Body of pancreas (tissue), 4 donors: ENCODE measurements around the gene SUB1. TPM values are rescaled to one million over a fixed set of nuclear protein-coding genes. Genes with fewer than 3 reads are reported as not detected.

Experiments
- ATAC-seq: fragments of 150-250 bp; one replicate; pipeline ENCODE4 v1.9.1; 2016
- DNase-seq, 4 donors: peaks; one replicate each; pipeline ENCODE4 v3.0.0-alpha.2; 2019
- H3K27ac ChIP-seq, 4 donors: fragments of 200-600 bp; sonication (generic); 1 replicate in 3 of 4; 2 replicates in 1 of 4; pipeline versions ENCODE4 v1.5.1 to v1.6.1; 2016 to 2019; ENCODE audit warnings: mild to moderate bottlenecking in 1 of 4, mixed read lengths in 1 of 4, moderate library complexity in 1 of 4
- H3K27me3 ChIP-seq, 2 donors: fragments of 200-600 bp; sonication (generic); one replicate each; pipeline ENCODE4 v1.6.0; 2016; ENCODE audit warnings: mild to moderate bottlenecking in 1 of 2
- H3K36me3 ChIP-seq, 2 donors: fragments of 200-600 bp; sonication (generic); replicated peaks in 1 of 2; 2 replicates each; pipeline ENCODE4 v1.5.1; 2016; ENCODE audit warnings: low read depth in 2 of 2; ENCODE audit not compliant: insufficient read depth in 1 of 2
- H3K4me1 ChIP-seq: fragments of 200-600 bp; sonication (generic); one replicate; pipeline ENCODE4 v1.6.0; 2016
- H3K4me3 ChIP-seq, 2 donors: fragments of 200-600 bp; sonication (generic); 1 replicate in 1 of 2; 2 replicates in 1 of 2; pipeline ENCODE4 v1.5.1; 2016 to 2019
- H3K9me3 ChIP-seq, 3 donors: fragments of 200-600 bp; sonication (generic); 1 replicate in 2 of 3; 2 replicates in 1 of 3; pipeline ENCODE4 v1.5.1; 2016
- POLR2A ChIP-seq, 3 donors: fragments of 450-650 bp; IDR thresholded peaks; one replicate each; pipeline ENCODE4 v1.6.1; 2016; ENCODE audit warnings: antibody characterized with exemption in 3 of 3, mild to moderate bottlenecking in 2 of 3
- WGBS, 2 donors: methylation state at CpG; one replicate each; pipeline ENCODE4 v1.1.5; 2017; 5-methylcytosine and 5-hydroxymethylcytosine counted together
- intact Hi-C: fragments of 100-400 bp; cut with DNase I; formaldehyde crosslinking; loops from one replicate; pipeline ENCODE4 v1.15.1; 2023
- total RNA-seq, 2 donors: library from RNA; depleted of rRNA; stranded (reverse); fragments of >200 nt; gene quantifications; one replicate each; pipeline ENCODE4 v1.1.0, GENCODE V29; 2016
- TF ChIP-seq, protein P1 (sequence below), 7 experiments: fragments of 450-650 bp in 4 of 7; fragments of 200-600 bp in 3 of 7; sonication (generic) in 3 of 7; IDR thresholded peaks; one replicate each; pipeline ENCODE4 v1.5.1; 2016 to 2019; ENCODE audit warnings: antibody characterized with exemption in 7 of 7

The SUB1 gene
- total RNA-seq, 2 donors from 2014 or later: 30.1 to 168 TPM

- H3K27me3 ChIP-seq: no peaks in the 10 kb centered on the region
- ATAC-seq (no peak), DNase-seq (no peak)
- H3K9me3 ChIP-seq: no peaks in the 10 kb centered on the region
- TF ChIP-seq, protein P1, sequence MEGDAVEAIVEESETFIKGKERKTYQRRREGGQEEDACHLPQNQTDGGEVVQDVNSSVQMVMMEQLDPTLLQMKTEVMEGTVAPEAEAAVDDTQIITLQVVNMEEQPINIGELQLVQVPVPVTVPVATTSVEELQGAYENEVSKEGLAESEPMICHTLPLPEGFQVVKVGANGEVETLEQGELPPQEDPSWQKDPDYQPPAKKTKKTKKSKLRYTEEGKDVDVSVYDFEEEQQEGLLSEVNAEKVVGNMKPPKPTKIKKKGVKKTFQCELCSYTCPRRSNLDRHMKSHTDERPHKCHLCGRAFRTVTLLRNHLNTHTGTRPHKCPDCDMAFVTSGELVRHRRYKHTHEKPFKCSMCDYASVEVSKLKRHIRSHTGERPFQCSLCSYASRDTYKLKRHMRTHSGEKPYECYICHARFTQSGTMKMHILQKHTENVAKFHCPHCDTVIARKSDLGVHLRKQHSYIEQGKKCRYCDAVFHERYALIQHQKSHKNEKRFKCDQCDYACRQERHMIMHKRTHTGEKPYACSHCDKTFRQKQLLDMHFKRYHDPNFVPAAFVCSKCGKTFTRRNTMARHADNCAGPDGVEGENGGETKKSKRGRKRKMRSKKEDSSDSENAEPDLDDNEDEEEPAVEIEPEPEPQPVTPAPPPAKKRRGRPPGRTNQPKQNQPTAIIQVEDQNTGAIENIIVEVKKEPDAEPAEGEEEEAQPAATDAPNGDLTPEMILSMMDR (IDR thresholded peaks at IDR 0.05): no peak
- TF ChIP-seq POLR2A (IDR thresholded peaks at IDR 0.05): no peak
- no peak overlapping the region for H3K27ac ChIP-seq
- no peak overlapping the region for H3K4me3 ChIP-seq
- intact Hi-C loops: no loop called here
- H3K4me1 ChIP-seq: no peaks in the 10 kb centered on the region
- H3K36me3 ChIP-seq: no peaks in the 10 kb centered on the region
Observed at GRCh38 chr5:32559411-32559810, 25.9 kb upstream of the SUB1 start.

DNA sequence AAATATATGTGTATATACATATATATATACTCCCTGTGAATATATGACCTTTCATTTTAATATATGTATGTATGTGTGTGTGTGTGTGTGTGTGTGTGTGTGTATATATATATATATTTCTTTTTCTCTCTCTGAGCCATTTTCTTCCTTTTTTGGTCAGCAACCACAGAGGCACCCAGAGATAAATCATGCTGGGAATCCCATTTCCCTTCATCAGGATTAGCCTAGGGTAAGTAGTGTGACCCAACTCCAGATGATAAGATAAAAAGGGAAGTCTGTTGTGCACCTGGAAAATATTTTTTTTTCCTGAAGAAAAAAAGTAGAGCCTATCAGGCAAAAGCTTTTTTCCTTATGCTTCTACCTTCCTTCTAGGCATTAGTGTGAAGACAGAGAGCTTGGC is 25.4 kb upstream of the SUB1 start:
- no peaks in the 10 kb centered on the region for H3K4me1 ChIP-seq
- no peaks in the 10 kb centered on the region for H3K36me3 ChIP-seq
- intact Hi-C loops: no loop called here
- no peak overlapping the region for H3K27ac ChIP-seq
- H3K9me3 ChIP-seq: no peaks in the 10 kb centered on the region
- no peak overlapping the region for H3K4me3 ChIP-seq
- TF ChIP-seq, protein P1 (IDR thresholded peaks at IDR 0.05): no peak
- TF ChIP-seq POLR2A (IDR thresholded peaks at IDR 0.05): no peak
- DNase-seq (no peak), ATAC-seq (no peak)
- no peaks in the 10 kb centered on the region for H3K27me3 ChIP-seq

DNA sequence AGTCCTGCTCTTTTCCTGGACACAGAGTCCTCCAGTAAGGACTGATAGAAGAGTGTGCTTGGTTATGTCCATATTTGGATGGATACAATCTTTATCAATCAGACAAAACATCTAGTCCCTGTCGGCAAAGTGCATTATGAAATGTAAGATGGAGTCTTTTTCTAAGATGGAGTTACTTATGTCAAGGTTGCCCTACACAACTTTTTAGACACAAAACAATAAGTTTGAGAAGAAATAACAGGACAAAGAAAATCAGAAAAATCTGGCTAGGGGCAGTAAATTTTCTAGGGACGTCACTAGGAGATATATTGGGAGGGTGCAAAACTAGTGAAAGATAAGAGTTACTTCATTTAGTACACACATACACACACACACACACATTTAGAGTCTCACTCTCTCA is 23.3 kb upstream of the SUB1 start:
- intact Hi-C loops: no loop called here
- Histone ChIP-seq H3K27ac (no peak overlapping the region), H3K27me3 (no peaks in the 10 kb centered on the region), H3K4me1 (no peaks in the 10 kb centered on the region), H3K36me3 (no peaks in the 10 kb centered on the region), H3K4me3 (no peak overlapping the region), H3K9me3 (no peaks in the 10 kb centered on the region)
- no peak for ATAC-seq
- TF ChIP-seq, protein P1 (IDR thresholded peaks at IDR 0.05): no peak
- TF ChIP-seq POLR2A (IDR thresholded peaks at IDR 0.05): no peak
- WGBS, 2 donors: 82 to 86% methylated on average over 2 of the region's 2 CpGs
- no peak for DNase-seq

- Histone ChIP-seq H3K27me3 (no peaks in the 10 kb centered on the region), H3K4me1 (no peaks in the 10 kb centered on the region), H3K36me3 (no peaks in the 10 kb centered on the region), H3K27ac (no peak overlapping the region), H3K4me3 (no peak overlapping the region), H3K9me3 (no peaks in the 10 kb centered on the region)
- intact Hi-C loops: no loop called here
- DNase-seq (no peak), ATAC-seq (no peak)
- no peak for TF ChIP-seq POLR2A (IDR thresholded peaks at IDR 0.05)
- TF ChIP-seq, protein P1 (IDR thresholded peaks at IDR 0.05): no peak
Observed at GRCh38 chr5:32562843-32563242, 22.5 kb upstream of the SUB1 start.

DNA sequence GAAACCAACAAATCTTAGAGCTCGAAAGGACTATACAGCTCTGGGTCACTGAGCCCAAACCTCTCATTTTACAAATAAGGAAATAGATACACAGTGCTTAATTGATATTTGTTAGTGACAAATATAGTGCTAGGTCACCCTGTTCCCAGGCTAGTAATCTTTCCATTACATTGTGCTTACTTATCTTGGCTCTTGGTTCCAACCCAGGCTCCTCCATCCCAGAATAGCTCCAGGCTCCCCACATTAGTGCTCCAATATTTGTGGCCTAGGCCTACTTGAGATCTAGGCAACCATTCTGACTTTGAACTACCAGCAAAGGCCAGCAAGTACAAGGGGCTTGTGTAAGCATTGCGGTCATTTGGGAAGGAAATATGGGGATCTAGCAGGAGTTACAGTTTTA is 21.7 kb upstream of the SUB1 start:
- no peak for TF ChIP-seq POLR2A (IDR thresholded peaks at IDR 0.05)
- TF ChIP-seq, protein P1 (IDR thresholded peaks at IDR 0.05): no peak
- 79 to 88% methylated on average over 2 of the region's 2 CpGs for WGBS, 2 donors
- ATAC-seq: no peak

More for the DNA sequence above, 21.7 kb upstream of the SUB1 start:
- no peaks in the 10 kb centered on the region for H3K36me3 ChIP-seq
- H3K4me1 ChIP-seq: no peaks in the 10 kb centered on the region
- intact Hi-C loops: no loop called here
- no peaks in the 10 kb centered on the region for H3K9me3 ChIP-seq
- no peak overlapping the region for H3K4me3 ChIP-seq
- H3K27ac ChIP-seq: no peak overlapping the region
- DNase-seq: no peak
- no peaks in the 10 kb centered on the region for H3K27me3 ChIP-seq
